GM18870 (cell line): ENCODE results near the gene ALKBH7.
A peak's percentile ranks its signal among the peaks of the same experiment; 100 is the strongest.

Experiments used
- ATAC-seq: cut with Tn5 transposase; IDR thresholded peaks from one replicate; pipeline ENCODE4 v1.9.1; 2021; ENCODE audit warnings: moderate library complexity; ENCODE audit not compliant: unreplicated experiment

The ALKBH7 gene

GRCh38 chr19:6362351-6362801, 10.2 kb upstream of the ALKBH7 start:
- ATAC-seq: no peak

DNA sequence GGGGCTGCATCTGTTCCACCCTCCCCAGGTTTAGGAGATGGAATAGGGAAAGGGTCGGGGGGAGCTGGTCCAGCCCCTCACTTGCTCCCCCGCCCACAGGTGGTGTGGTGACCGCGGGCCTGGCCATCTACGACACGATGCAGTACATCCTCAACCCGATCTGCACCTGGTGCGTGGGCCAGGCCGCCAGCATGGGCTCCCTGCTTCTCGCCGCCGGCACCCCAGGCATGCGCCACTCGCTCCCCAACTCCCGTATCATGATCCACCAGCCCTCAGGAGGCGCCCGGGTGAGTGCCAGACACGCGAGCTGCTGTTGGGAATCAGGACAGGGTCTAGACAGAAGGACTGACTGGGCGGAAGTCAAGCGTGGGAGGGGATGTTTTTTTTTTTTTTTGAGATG, 8.2 kb upstream of the ALKBH7 start:
- ATAC-seq: no peak

- ATAC-seq: no peak
Measured at GRCh38 chr19:6373096-6373812, 660 bp downstream of the ALKBH7 start.

- ATAC-seq: no peak
Measured at GRCh38 chr19:6373813-6374108, 1.2 kb downstream of the ALKBH7 start.

DNA sequence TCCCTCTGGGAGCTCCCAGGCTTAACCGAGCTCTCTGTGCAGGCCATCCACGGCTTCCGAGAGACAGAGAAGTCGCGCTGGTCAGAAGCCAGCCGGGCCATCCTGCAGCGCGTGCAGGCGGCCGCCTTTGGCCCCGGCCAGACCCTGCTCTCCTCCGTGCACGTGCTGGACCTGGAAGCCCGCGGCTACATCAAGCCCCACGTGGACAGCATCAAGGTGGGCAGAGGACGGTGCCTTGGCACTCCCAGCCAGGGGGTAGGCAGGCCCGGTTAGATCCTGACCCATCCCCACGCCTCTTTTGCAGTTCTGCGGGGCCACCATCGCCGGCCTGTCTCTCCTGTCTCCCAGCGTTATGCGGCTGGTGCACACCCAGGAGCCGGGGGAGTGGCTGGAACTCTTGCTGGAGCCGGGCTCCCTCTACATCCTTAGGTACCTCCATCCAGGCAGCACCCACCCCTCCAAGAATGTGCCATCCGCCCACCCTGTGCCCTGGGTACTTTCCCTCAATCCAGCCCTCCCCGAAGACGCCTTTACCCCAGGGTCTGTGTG, 1.6 kb downstream of the ALKBH7 start:
- ATAC-seq: no peak

- no peak for ATAC-seq
Measured at GRCh38 chr19:6374711-6375410, 2.3 kb downstream of the ALKBH7 start.

DNA sequence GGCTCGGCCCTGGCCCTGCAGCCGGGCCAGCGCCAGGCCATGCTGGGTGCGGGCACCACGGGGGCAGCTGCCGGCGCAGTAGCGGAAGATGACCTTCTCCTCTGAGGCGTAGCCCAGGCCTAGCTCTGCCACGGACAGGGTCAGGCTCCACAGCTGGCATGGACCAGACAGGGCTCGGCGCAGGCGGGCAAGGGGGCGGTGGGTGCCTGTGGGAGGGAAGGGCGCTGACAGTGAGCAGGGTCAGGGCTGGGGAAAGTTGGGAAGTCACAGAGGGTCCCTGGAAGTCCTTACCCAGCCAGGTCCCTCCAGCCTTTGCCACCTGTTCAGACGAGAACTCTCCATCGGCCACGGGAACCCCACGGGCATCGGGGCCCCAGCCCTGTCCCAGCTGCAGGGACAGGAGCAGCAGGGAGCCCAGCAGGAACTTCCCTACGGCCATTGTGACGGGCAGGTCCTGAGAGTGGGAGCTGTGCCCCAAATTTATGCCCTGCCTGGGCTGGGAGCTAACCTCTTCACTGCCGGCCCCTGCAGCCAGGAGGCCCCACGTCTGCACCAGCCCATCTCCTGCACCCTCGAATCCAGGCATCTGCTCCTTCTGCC, 2.9 kb downstream of the ALKBH7 start, which contains the start of gene PSPN:
TSS of gene PSPN (minus strand) at position 523 of the 600 bp plus-strand sequence. CDS start at position 439, 84 bp downstream.
- ATAC-seq: no peak

DNA sequence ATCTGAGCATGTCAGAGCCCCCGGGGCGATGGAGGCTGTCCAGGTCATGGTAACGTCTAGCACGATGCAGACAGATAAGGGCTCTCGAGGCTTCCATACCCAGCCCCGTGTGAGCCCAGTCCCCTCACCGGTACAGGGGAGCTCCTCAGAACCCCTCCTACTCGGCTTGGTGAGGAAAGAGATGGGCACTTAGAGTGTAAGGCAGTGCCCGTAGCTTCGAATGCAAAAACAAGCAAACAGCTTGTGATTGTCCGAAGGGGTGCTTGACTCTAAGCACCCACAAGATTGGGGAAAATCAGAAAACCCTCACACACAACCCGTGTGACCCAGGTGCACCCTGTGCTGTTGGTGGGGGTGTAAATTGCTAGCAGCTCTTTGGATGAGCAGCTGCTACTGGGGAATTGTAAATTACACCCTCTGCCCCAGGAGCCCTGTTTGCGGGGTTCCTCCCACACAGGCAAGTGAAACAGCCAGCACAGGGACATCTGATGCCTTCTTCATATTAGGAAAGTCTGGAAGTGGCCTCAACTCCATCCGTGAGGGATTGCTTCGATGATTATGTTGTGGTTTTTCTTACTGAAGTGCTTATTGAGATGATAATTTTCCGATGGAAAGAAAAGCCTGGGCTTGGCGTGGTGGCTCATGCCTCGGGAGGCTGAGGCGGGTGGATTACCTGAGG, 4.1 kb downstream of the ALKBH7 start:
- no peak for ATAC-seq

DNA sequence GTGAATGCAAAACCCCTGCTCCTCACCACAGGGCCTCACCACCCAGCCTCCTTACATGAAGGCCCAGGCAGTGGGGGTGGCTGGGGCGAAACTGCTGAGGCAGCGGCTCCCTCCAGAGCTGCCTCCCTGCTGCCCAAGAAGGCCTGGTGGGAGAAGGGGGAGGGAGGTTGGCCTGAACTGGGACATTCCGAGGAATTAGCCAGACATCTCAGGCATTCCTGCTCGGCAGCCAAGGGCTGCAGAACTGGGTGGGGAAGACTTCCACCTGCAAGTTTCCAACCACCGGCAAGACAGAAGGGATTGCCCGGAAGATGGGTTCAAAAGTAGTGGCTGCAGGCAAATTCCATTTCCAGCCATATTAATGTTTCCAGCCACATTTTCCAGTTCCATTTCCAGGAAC, 5.4 kb downstream of the ALKBH7 start:
- no peak for ATAC-seq

GRCh38 chr19:6378486-6378885, 5.9 kb downstream of the ALKBH7 start:
- ATAC-seq: no peak

DNA sequence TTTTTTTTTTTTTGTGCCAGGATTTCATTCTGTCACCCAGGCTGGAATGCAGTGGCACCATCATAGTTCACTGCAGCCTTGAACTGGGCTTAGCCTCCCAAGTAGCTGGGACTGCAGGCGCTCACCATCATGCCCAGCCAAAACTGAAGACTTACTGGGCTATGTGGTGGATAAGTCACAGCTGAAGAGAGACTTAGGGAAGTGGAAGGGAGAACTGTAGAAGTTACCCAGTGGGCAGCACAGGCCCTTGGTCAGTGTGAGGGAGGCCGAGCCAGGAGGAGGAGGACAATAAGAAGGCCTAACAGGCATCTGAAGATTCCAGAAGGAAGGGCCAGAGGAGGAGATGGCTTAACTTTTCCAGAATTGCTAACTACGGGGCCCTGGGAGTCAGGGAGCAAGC, 7.2 kb downstream of the ALKBH7 start:
- ATAC-seq: no peak

- no peak for ATAC-seq
Measured at GRCh38 chr19:6381030-6381750, 8.6 kb downstream of the ALKBH7 start.

GRCh38 chr19:6383188-6383587, 10.6 kb downstream of the ALKBH7 start:
- ATAC-seq: no peak

GRCh38 chr19:6384381-6384780, 11.8 kb downstream of the ALKBH7 start:
- no peak for ATAC-seq

DNA sequence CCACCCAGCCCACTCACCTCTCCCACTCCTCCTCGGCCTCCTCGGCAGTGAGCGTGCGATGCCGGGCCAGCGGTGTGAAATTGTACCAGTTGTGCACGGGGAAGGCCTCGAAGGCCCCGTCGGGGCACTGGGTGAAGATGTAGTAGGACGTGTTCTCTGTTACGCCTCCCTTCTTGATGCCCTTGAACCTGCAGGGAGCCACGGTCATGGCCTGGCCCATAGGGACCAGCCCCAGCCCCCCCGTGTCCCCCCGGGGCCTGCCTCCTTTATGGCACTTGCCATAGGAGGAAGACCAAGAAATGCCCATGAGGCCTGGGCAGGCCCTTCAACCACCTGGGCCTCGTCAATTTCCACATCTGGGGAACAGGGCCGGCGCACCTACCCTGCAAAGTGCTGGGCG, 14.8 kb downstream of the ALKBH7 start:
- no peak for ATAC-seq

GRCh38 chr19:6392221-6393073, 19.9 kb downstream of the ALKBH7 start:
- peak; percentile 24 for ATAC-seq

DNA sequence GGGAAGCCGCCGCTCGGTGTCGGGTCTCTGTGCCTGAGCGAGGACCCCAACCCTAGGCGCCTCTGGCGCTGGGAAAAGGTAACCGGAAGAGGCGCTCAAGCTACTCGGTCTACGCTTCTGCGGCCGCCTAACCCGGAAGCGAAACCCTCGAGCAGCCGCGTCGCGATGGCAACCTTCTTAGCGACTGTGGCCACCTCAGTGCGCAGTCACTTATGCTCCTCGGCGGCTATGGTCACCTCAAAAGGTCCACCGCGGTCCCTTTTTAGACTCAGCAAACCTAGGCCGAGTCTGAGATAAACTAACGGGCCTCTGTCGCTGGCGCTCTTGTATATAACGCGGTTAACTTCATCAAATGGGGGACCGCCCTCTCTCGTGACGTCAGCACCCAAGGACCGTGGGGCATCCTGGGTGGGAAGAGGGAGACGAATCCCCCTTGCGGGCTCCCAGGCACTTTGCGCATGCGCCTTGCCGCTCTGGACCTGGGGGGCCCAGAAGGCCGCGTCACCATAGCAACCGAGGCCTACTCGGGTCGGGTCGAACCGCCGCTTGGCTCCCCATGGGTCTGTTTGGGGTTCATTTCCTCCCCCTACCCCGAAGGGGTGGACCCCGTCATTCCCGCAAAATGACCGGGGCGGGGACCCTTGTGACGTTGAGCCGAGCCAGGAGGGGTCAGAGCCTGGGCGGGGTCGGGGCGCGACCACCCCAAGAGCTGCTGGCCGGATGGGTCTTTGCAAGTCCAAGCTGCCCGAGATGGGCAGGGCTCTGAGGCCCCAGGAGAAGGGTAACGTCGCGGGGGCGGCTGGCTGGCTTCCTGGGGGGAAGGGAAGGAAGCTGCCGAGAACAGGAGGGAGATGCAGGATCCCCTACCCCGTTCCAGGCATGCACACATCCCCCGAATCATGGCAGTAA, 20.7 kb downstream of the ALKBH7 start, which contains the start of gene GTF2F1:
TSS of gene GTF2F1 (minus strand) at position 91 of the 909 bp plus-strand sequence. CDS start 169 bp downstream, outside the sequence.
- ATAC-seq: peak; percentile 67

GRCh38 chr19:6393983-6394412, 21.4 kb downstream of the ALKBH7 start:
- no peak for ATAC-seq
